A549 (cell line): ENCODE results near the gene UNC5C.

Experiments
- CBX8 ChIP-seq: fragments of 200-600 bp; sonication (generic); IDR thresholded peaks from 2 replicates; pipeline ENCODE4 v1.6.1; 2016
- CEBPB ChIP-seq, 2 experiments: fragments of >200 bp in 1 of 2; sonication (Bioruptor Twin) in 1 of 2; formaldehyde crosslinking in 1 of 2; IDR thresholded peaks; 2 replicates each; pipeline ENCODE4 v1.6.1; 2012 to 2016
- EP300 ChIP-seq, 2 experiments: fragments of >200 bp; sonication (Bioruptor Twin); formaldehyde crosslinking; IDR thresholded peaks; 2 replicates in 1 of 2; 3 replicates in 1 of 2; pipeline ENCODE4 v1.6.1; 2016 to 2017
- POLR2A ChIP-seq: IDR thresholded peaks from 2 replicates; pipeline ENCODE4 v1.6.1; 2012; ENCODE audit warnings: mild to moderate bottlenecking, low read length
- RAD21 ChIP-seq, 2 experiments: fragments of >200 bp in 1 of 2; sonication (Bioruptor Twin) in 1 of 2; formaldehyde crosslinking in 1 of 2; IDR thresholded peaks in 1 of 2; conservative IDR thresholded peaks in 1 of 2; 2 replicates in 1 of 2; 3 replicates in 1 of 2; pipeline ENCODE4 v1.6.1; 2012 to 2018; ENCODE audit warnings: inconsistent platforms in 1 of 2
- RCOR1 ChIP-seq: fragments of 150-350 bp; IDR thresholded peaks from 2 replicates; pipeline ENCODE4 v1.6.1; 2014; ENCODE audit warnings: antibody characterized with exemption, low read length, low read depth
- TF ChIP-seq, protein P1 (sequence below): fragments of >200 bp; sonication (Bioruptor Twin); formaldehyde crosslinking; IDR thresholded peaks from 3 replicates; pipeline ENCODE4 v1.5.1; 2016
- TF ChIP-seq, protein P2 (sequence below): IDR thresholded peaks from 2 replicates; pipeline ENCODE4 v1.6.1; 2012; ENCODE audit warnings: low read depth, borderline replicate concordance

DNA sequence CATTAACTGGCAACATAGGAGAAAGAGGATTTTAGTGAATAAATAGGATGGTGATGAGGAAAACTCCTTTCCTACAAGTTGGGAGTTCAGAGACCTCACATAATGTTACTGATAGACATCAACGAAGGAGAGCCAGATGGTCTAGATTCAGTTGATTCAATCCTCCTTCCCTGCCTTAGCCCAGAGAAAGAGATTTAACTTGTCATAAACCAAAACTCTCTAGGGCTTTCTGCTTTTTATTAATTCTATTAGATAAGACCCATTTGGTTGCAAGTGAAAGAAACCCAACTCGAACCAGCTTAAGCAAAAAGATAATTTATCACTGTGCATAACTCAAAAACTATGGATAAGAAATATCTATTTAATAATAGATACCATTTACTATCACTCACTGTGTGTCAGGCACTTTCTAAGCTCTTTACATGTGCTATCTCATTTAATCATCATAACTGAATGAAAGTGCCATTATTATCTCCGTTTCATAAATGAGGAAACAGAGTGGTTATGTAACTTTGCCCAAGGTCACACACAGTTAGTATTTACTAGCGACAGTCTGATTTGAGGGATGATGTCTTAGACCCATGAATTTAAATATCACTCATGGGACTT, 4.3 kb upstream of the UNC5C start:
- TF ChIP-seq CEBPB (IDR thresholded peaks at IDR 0.05) (no peak), EP300 (IDR thresholded peaks at IDR 0.05) (no peak), POLR2A (no peak), RCOR1 (no peak), CBX8 (no peak), RAD21 (conservative IDR thresholded peaks at IDR 0.05 in 1 of 2, IDR thresholded peaks at IDR 0.05 in 1 of 2) (no peak)
- TF ChIP-seq, protein P1, sequence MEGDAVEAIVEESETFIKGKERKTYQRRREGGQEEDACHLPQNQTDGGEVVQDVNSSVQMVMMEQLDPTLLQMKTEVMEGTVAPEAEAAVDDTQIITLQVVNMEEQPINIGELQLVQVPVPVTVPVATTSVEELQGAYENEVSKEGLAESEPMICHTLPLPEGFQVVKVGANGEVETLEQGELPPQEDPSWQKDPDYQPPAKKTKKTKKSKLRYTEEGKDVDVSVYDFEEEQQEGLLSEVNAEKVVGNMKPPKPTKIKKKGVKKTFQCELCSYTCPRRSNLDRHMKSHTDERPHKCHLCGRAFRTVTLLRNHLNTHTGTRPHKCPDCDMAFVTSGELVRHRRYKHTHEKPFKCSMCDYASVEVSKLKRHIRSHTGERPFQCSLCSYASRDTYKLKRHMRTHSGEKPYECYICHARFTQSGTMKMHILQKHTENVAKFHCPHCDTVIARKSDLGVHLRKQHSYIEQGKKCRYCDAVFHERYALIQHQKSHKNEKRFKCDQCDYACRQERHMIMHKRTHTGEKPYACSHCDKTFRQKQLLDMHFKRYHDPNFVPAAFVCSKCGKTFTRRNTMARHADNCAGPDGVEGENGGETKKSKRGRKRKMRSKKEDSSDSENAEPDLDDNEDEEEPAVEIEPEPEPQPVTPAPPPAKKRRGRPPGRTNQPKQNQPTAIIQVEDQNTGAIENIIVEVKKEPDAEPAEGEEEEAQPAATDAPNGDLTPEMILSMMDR: no peak
- TF ChIP-seq, protein P2, sequence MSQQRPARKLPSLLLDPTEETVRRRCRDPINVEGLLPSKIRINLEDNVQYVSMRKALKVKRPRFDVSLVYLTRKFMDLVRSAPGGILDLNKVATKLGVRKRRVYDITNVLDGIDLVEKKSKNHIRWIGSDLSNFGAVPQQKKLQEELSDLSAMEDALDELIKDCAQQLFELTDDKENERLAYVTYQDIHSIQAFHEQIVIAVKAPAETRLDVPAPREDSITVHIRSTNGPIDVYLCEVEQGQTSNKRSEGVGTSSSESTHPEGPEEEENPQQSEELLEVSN: no peak
